Measurements from ENCODE around the gene SLC35F6.
A peak's percentile ranks its signal among the peaks of the same experiment; 100 is the strongest.

Gene SLC35F6

GRCh38 chr2:26765475-26766200 lies 1.6 kb downstream of the SLC35F6 start:
- TF ChIP-seq CTCF (IDR thresholded peaks at IDR 0.05; ENCODE audit: low read depth, low read length), result no peak
- H3K4me3 ChIP-seq (ENCODE audit: low read depth, low read length), result peak overlapping the region; percentile 94
- no peak for DNase-seq
- no peaks in the 10 kb centered on the region for H3K9me3 ChIP-seq
- H3K4me1 ChIP-seq, result peaks cover under 1% of the 10 kb centered on the region; the same call in 1 of the 2 replicates
- no peaks in the 10 kb centered on the region for H3K27me3 ChIP-seq
- H3K36me3 ChIP-seq, result no peaks in the 10 kb centered on the region; the same call in 1 of the 2 replicates

GRCh38 chr2:26767129-26767528 lies 3.0 kb downstream of the SLC35F6 start:
- Histone ChIP-seq H3K27me3 (no peaks in the 10 kb centered on the region), H3K4me1 (peaks cover 13% of the 10 kb centered on the region), H3K4me3 (ENCODE audit: low read depth, low read length) (no peak overlapping the region), H3K36me3 (peaks cover 3% of the 10 kb centered on the region), H3K9me3 (no peaks in the 10 kb centered on the region)
- no peak for TF ChIP-seq CTCF (IDR thresholded peaks at IDR 0.05; ENCODE audit: low read depth, low read length)
- DNase-seq, result no peak

GRCh38 chr2:26767894-26768487 lies 3.9 kb downstream of the SLC35F6 start:
- no peak for TF ChIP-seq CTCF (IDR thresholded peaks at IDR 0.05; ENCODE audit: low read depth, low read length)
- Histone ChIP-seq H3K27me3 (no peaks in the 10 kb centered on the region), H3K36me3 (peaks cover 9% of the 10 kb centered on the region), H3K9me3 (no peaks in the 10 kb centered on the region), H3K4me1 (peaks cover 19% of the 10 kb centered on the region), H3K4me3 (ENCODE audit: low read depth, low read length) (no peak overlapping the region)
- no peak for DNase-seq

- H3K4me3 ChIP-seq (ENCODE audit: low read depth, low read length), result no peak overlapping the region
- no peak for TF ChIP-seq CTCF (IDR thresholded peaks at IDR 0.05; ENCODE audit: low read depth, low read length)
- no peak for DNase-seq
- peaks cover 9% of the 10 kb centered on the region for H3K36me3 ChIP-seq
- H3K27me3 ChIP-seq, result no peaks in the 10 kb centered on the region
- no peaks in the 10 kb centered on the region for H3K9me3 ChIP-seq
- H3K4me1 ChIP-seq, result peaks cover 19% of the 10 kb centered on the region
These were observed 4.6 kb downstream of the SLC35F6 start for GRCh38 chr2:26768759-26769088.

GRCh38 chr2:26769089-26769761 lies 5.1 kb downstream of the SLC35F6 start:
- peaks cover 19% of the 10 kb centered on the region for H3K4me1 ChIP-seq
- H3K4me3 ChIP-seq (ENCODE audit: low read depth, low read length), result no peak overlapping the region
- no peaks in the 10 kb centered on the region for H3K27me3 ChIP-seq
- no peaks in the 10 kb centered on the region for H3K9me3 ChIP-seq
- no peak for DNase-seq
- peaks cover 9% of the 10 kb centered on the region for H3K36me3 ChIP-seq
- no peak for TF ChIP-seq CTCF (IDR thresholded peaks at IDR 0.05; ENCODE audit: low read depth, low read length)

All from BE2C (cell line).